Liver (tissue), 9 donors: ENCODE measurements around the gene SPACA9. TPM values are rescaled to one million over a fixed set of nuclear protein-coding genes. Genes with fewer than 3 reads are reported as not detected.

ENCODE experiments used
- DNase-seq: peaks from one replicate; pipeline ENCODE4 v3.0.0-alpha.2; 2017; ENCODE audit warnings: low spot score
- H3K27ac ChIP-seq, 2 donors: one replicate each; pipeline ENCODE4 v1.7.0; 2013; ENCODE audit warnings: inconsistent platforms in 2 of 2, low read length in 2 of 2, control low read depth in 1 of 2, low read depth in 1 of 2, mild to moderate bottlenecking in 1 of 2
- H3K27me3 ChIP-seq, 4 donors: one replicate each; pipeline versions ENCODE4 v1.6.1 to v1.7.0; 2013; ENCODE audit warnings: low read length in 3 of 4, inconsistent platforms in 1 of 4, mild to moderate bottlenecking in 1 of 4, moderate library complexity in 1 of 4; ENCODE audit not compliant: control insufficient read depth in 4 of 4, insufficient read depth in 4 of 4
- H3K36me3 ChIP-seq, 4 donors: one replicate each; pipeline versions ENCODE4 v1.6.1 to v1.7.0; 2013; ENCODE audit warnings: low read length in 3 of 4, mild to moderate bottlenecking in 3 of 4, low read depth in 1 of 4, moderate library complexity in 1 of 4; ENCODE audit not compliant: control insufficient read depth in 4 of 4, insufficient read depth in 3 of 4
- H3K4me1 ChIP-seq, 4 donors: one replicate each; pipeline versions ENCODE4 v1.6.1 to v1.7.0; 2013; ENCODE audit warnings: low read length in 3 of 4, mild to moderate bottlenecking in 3 of 4, moderate library complexity in 1 of 4; ENCODE audit not compliant: control insufficient read depth in 4 of 4, insufficient read depth in 4 of 4
- H3K4me3 ChIP-seq, 3 donors: one replicate each; pipeline versions ENCODE4 v1.6.1 to v1.7.0; 2013; ENCODE audit warnings: low read length in 3 of 3, control low read depth in 1 of 3, low read depth in 1 of 3, mild to moderate bottlenecking in 1 of 3
- H3K9ac ChIP-seq, 2 donors: one replicate each; pipeline ENCODE4 v1.7.0; 2013; ENCODE audit warnings: low read length in 2 of 2, mild to moderate bottlenecking in 2 of 2, moderate library complexity in 2 of 2, control low read depth in 1 of 2, low read depth in 1 of 2
- H3K9me3 ChIP-seq, 4 donors: one replicate each; pipeline versions ENCODE4 v1.6.1 to v1.7.0; 2013; ENCODE audit warnings: low read length in 3 of 4; ENCODE audit not compliant: control insufficient read depth in 4 of 4
- CTCF ChIP-seq: fragments of 150-350 bp; IDR thresholded peaks from 2 replicates; pipeline ENCODE4 v1.5.1; 2017; ENCODE audit warnings: improper control_type of control experiment, low read depth, low read length; ENCODE audit not compliant: missing input control
- EGR1 ChIP-seq, 2 donors: IDR thresholded peaks; 2 replicates each; pipeline ENCODE4 v1.6.1; 2016 to 2018; ENCODE audit warnings: antibody characterized with exemption in 2 of 2, low read depth in 2 of 2
- FOXA2 ChIP-seq: IDR thresholded peaks from 2 replicates; pipeline ENCODE4 v1.6.1; 2016; ENCODE audit warnings: antibody characterized with exemption
- GABPA ChIP-seq, 2 donors: IDR thresholded peaks in 1 of 2; conservative IDR thresholded peaks in 1 of 2; 2 replicates each; pipeline ENCODE4 v1.6.1; 2016; ENCODE audit warnings: antibody characterized with exemption in 2 of 2, mild to moderate bottlenecking in 1 of 2, moderate library complexity in 1 of 2
- HNF4A ChIP-seq, 2 donors: conservative IDR thresholded peaks; 2 replicates each; pipeline ENCODE4 v1.6.1; 2016; ENCODE audit warnings: antibody characterized with exemption in 2 of 2, mild to moderate bottlenecking in 2 of 2
- HNF4G ChIP-seq: IDR thresholded peaks from 2 replicates; pipeline ENCODE4 v1.6.1; 2016; ENCODE audit warnings: antibody characterized with exemption
- MAX ChIP-seq: IDR thresholded peaks from 2 replicates; pipeline ENCODE4 v1.6.1; 2016; ENCODE audit warnings: antibody characterized with exemption
- NR2F2 ChIP-seq: IDR thresholded peaks from 2 replicates; pipeline ENCODE4 v1.6.1; 2016; ENCODE audit warnings: antibody characterized with exemption
- RAD21 ChIP-seq, 2 donors: IDR thresholded peaks; 2 replicates each; pipeline ENCODE4 v1.6.1; 2016; ENCODE audit warnings: antibody characterized with exemption in 2 of 2, mild to moderate bottlenecking in 2 of 2
- REST ChIP-seq: IDR thresholded peaks from 2 replicates; pipeline ENCODE4 v1.6.1; 2016; ENCODE audit warnings: antibody characterized with exemption, mild to moderate bottlenecking
- RXRA ChIP-seq, 2 donors: IDR thresholded peaks; 2 replicates each; pipeline ENCODE4 v1.6.1; 2017 to 2018; ENCODE audit warnings: antibody characterized with exemption in 2 of 2, mild to moderate bottlenecking in 1 of 2
- SP1 ChIP-seq: IDR thresholded peaks from 2 replicates; pipeline ENCODE4 v1.6.1; 2018; ENCODE audit warnings: antibody characterized with exemption, mild to moderate bottlenecking
- TAF1 ChIP-seq: conservative IDR thresholded peaks from 2 replicates; pipeline ENCODE4 v1.6.1; 2016; ENCODE audit warnings: antibody characterized with exemption, mild to moderate bottlenecking
- YY1 ChIP-seq: IDR thresholded peaks from 2 replicates; pipeline ENCODE4 v1.6.1; 2016; ENCODE audit warnings: antibody characterized with exemption, mild to moderate bottlenecking
- WGBS: extraction: QIAGEN DNeasy Blood & Tissue Kit; methylation state at CpG from one replicate; pipeline ENCODE4 v1.1.7; 2013; 5-methylcytosine and 5-hydroxymethylcytosine counted together
- polyA plus RNA-seq, 2 donors: library from polyadenylated mRNA; stranded (reverse) in 1 of 2; unstranded in 1 of 2; fragments of 200-250 nt in 1 of 2; fragments of >200 nt in 1 of 2; fragmentation: Nextera tagmentation in 1 of 2; extraction: Ambion mirVana in 1 of 2; gene quantifications; one replicate each; pipeline versions ENCODE4 v1.2.1 to v1.2.3, GENCODE V29; 2013 to 2015
- total RNA-seq, 2 donors: library from RNA; depleted of rRNA; stranded (reverse); fragments of >200 nt; gene quantifications; one replicate each; pipeline ENCODE4 v1.2.3, GENCODE V29; 2014
- TF ChIP-seq, protein P1 (sequence below): IDR thresholded peaks from 2 replicates; pipeline ENCODE4 v1.6.1; 2016; ENCODE audit warnings: antibody characterized with exemption
- TF ChIP-seq, protein P2 (sequence below): IDR thresholded peaks from 2 replicates; pipeline ENCODE4 v1.6.1; 2016; ENCODE audit warnings: antibody characterized with exemption
- donor health status: healthy.
- donor health status: healthy.
- donor health status: healthy.
- donor health status: healthy.
- donor health status: healthy.

The SPACA9 gene
- total and polyA plus RNA-seq, 4 donors = 0.67 to 1.3 (median 0.98) TPM

GRCh38 chr9:132909311-132909710 is 30.6 kb downstream of the SPACA9 start:
- Histone ChIP-seq H3K36me3 (peaks cover 11 to 60% (median 40%) of the 10 kb centered on the region in 4 donors), H3K9ac (no peak overlapping the region), H3K4me3 (no peak overlapping the region), H3K27me3 (no peaks in the 10 kb centered on the region), H3K4me1 (no peaks in the 10 kb centered on the region), H3K9me3 (no peaks in the 10 kb centered on the region), H3K27ac (no peak overlapping the region)
- no peak for DNase-seq
- TF ChIP-seq, protein P1, sequence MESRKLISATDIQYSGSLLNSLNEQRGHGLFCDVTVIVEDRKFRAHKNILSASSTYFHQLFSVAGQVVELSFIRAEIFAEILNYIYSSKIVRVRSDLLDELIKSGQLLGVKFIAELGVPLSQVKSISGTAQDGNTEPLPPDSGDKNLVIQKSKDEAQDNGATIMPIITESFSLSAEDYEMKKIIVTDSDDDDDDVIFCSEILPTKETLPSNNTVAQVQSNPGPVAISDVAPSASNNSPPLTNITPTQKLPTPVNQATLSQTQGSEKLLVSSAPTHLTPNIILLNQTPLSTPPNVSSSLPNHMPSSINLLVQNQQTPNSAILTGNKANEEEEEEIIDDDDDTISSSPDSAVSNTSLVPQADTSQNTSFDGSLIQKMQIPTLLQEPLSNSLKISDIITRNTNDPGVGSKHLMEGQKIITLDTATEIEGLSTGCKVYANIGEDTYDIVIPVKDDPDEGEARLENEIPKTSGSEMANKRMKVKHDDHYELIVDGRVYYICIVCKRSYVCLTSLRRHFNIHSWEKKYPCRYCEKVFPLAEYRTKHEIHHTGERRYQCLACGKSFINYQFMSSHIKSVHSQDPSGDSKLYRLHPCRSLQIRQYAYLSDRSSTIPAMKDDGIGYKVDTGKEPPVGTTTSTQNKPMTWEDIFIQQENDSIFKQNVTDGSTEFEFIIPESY = no peak
- TF ChIP-seq, protein P2, sequence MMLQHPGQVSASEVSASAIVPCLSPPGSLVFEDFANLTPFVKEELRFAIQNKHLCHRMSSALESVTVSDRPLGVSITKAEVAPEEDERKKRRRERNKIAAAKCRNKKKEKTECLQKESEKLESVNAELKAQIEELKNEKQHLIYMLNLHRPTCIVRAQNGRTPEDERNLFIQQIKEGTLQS = no peak
- TF ChIP-seq EGR1 (IDR thresholded peaks at IDR 0.05; ENCODE audit: low read depth in 2 of 2) (no peak), REST (no peak), YY1 (no peak), FOXA2 (no peak), CTCF (no peak), RXRA (IDR thresholded peaks at IDR 0.05) (no peak), RAD21 (IDR thresholded peaks at IDR 0.05) (no peak), NR2F2 (no peak), SP1 (no peak), HNF4A (conservative IDR thresholded peaks at IDR 0.05) (no peak)
- 87% methylated on average over 2 of the region's 2 CpGs for WGBS

DNA sequence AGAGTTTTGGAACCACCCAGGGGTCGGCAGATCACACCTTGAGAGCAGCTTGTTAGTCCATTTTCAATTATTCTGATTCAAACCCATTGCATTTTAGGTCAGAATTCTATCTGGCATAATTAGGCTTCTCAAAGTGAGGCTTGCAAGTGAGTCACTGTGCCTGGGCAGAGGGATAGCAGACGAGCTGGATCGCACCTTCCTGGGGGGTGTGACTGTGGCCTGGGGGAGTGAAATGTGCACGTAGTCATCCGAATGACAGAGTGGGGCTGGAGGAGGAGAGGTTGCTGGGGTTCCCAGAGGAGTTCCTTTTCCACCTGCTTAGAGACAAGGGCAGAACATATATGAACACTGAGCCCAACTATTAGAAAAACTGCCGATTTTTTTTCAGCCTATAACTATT is 31.7 kb downstream of the SPACA9 start:
- TF ChIP-seq REST (no peak), HNF4G (no peak), YY1 (no peak), GABPA (IDR thresholded peaks at IDR 0.05 in 1 of 2, conservative IDR thresholded peaks at IDR 0.05 in 1 of 2) (no peak), TAF1 (no peak), MAX (no peak)
- TF ChIP-seq, protein P2 = no peak
- Histone ChIP-seq H3K9ac (no peak overlapping the region), H3K4me3 (no peak overlapping the region), H3K4me1 (no peaks in the 10 kb centered on the region), H3K9me3 (no peaks in the 10 kb centered on the region), H3K27me3 (no peaks in the 10 kb centered on the region), H3K27ac (no peak overlapping the region), H3K36me3 (peaks cover 11 to 56% (median 37%) of the 10 kb centered on the region in 4 donors)
- no peak for DNase-seq
- WGBS = 97% methylated on average over 6 of the region's 6 CpGs
